Measurements from ENCODE around the gene BCL6.
"Not testable (repeated sequence)": the region's sequence is repeated elsewhere in the genome, so short reads cannot be mapped to it uniquely, and the experiment has no call there.

Gene BCL6

DNA sequence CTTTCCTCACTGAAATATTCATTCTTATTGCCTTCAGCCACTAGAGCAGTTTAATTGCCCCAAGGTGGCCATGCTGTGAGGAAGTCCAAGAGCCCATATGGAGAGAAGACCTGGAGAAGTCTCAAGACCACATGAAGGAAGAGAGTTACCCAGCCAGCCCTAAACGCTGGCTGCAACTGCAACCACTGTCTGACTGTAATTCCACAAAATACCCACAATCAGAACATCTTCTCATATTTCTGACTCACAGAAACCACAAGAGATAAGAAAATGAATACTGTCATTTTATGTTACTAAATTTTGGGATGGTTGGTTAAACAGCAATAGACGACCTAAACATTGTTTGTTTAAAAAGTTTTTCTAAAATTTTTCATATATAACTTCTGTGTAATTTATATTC is 60.4 kb downstream of the BCL6 start:
- CTCF ChIA-PET = no interaction called here
- TF ChIP-seq FOXK2 (IDR thresholded peaks at IDR 0.05) (no peak), NFRKB (IDR thresholded peaks at IDR 0.05) (no peak), SP1 (IDR thresholded peaks at IDR 0.05) (no peak), CTBP1 (IDR thresholded peaks at IDR 0.05; ENCODE audit: borderline replicate concordance) (no peak), ZNF384 (IDR thresholded peaks at IDR 0.05) (no peak), ELF4 (IDR thresholded peaks at IDR 0.05) (no peak), L3MBTL2 (conservative IDR thresholded peaks at IDR 0.05) (no peak), LEF1 (IDR thresholded peaks at IDR 0.05; ENCODE audit: borderline replicate concordance) (no peak), SUZ12 (IDR thresholded peaks at IDR 0.05) (no peak), FOXM1 (IDR thresholded peaks at IDR 0.05; ENCODE audit: borderline replicate concordance) (no peak), HDGF (IDR thresholded peaks at IDR 0.05; ENCODE audit: borderline replicate concordance) (no peak), FOXA1 (IDR thresholded peaks at IDR 0.05) (no peak), ARNT (IDR thresholded peaks at IDR 0.05) (no peak), BHLHE40 (IDR thresholded peaks at IDR 0.05; ENCODE audit: borderline replicate concordance) (no peak)
- no peak for DNase-seq (ENCODE audit: extremely low spot score)
- POLR2A ChIA-PET = no interaction called here

DNA sequence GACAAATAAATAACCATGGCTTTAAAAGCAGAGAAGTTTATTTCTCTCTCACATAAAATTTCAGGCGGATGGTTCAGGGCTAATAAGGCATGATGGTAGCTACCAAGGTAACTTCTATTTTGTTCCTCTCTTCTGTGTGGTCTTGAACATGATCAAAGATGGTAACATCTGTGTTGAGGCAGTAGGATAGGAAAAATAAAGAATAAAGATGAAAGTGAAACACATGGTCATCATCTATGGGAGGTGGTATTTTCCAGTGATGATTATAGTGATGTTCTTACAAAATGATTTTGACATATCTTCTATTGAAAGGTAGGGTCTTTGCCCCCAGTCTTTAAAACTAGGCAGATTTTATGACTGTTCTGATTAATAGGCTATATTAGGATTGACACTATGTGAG is 60.8 kb downstream of the BCL6 start:
- POLR2A ChIA-PET = no interaction called here
- CTCF ChIA-PET = no interaction called here
- no peak for DNase-seq (ENCODE audit: extremely low spot score)
- TF ChIP-seq SUZ12 (IDR thresholded peaks at IDR 0.05) (no peak), ARNT (IDR thresholded peaks at IDR 0.05) (no peak), TARDBP (IDR thresholded peaks at IDR 0.05) (no peak), LEF1 (IDR thresholded peaks at IDR 0.05; ENCODE audit: borderline replicate concordance) (no peak)

DNA sequence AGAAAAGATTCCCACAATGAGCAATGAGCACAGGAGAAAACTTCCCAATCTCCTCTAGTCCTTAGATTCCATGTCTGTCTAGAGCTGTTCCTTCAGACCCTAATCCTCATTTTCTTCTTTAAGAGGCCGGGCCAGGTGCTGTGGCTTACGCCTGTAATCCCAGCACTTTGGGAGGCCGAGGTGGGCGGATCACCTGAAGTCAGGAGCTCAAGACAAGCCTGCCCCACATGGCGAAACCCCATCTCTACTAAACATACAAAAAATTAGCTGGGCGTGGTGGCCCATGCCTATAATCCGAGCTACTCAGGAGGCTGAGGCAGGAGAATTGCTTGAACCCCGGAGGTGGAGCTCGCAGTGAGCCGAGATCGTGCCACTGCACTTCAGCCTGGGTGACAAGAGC is 63.5 kb downstream of the BCL6 start:
- POLR2A ChIA-PET; DNase-seq (ENCODE audit: extremely low spot score): not testable (repeated sequence)
- CTCF ChIA-PET = interaction anchor here (0.7 to 1.1 kb wide), 2 partner anchors 338 to 362 kb away, joined by 3 to 14 read pairs; no protein-coding TSS in a partner anchor

DNA sequence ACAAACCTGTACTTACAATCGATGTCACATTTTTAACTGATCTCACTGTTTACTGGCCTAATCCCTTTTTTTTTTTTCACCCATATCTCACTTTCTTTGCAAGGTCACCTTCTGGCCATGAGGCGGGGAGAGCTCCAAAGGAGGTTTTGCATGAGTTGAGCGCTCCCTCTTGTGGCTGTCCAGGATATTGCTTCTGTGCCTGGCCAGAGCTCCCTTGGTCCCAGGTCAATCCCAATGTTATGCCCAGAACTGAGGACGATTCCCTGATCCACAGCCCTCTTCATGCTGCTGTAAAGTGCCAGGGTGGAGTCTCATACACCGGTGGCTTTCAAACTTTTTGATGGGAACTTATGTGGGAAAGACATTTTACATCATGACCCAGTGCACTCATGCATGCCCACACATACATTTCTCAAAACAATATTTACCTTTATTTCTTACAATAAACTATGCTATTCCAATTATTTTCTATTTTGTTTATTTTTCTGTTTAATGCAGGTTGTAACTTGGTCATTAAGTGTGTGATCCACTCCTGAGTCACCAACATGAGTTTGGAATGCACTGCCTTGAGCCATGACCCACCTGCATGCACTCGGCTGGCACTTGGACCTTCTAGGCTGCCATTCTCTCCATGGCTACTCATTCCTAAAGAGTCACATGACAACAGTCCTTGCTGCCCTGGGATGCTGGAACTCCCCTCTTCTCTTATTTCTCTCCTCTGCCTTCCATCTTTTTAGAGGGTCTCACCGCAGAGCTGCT is 65.5 kb downstream of the BCL6 start:
- peak; percentile 68 for DNase-seq (ENCODE audit: extremely low spot score)
- CTCF ChIA-PET = interaction anchor here (0.6 to 4.9 kb wide), 17 partner anchors 9 to 661 kb away, joined by 3 to 119 read pairs (median 5); no protein-coding TSS in a partner anchor
- no peak for TF ChIP-seq LEF1 (IDR thresholded peaks at IDR 0.05; ENCODE audit: borderline replicate concordance)
- TF ChIP-seq TARDBP (IDR thresholded peaks at IDR 0.05) = no peak
- TF ChIP-seq ZNF384 (IDR thresholded peaks at IDR 0.05) = peak; percentile 85
- POLR2A ChIA-PET = interaction anchor here (1.2 kb wide), 1 partner anchor 361 kb away, joined by 5 read pairs; no protein-coding TSS in a partner anchor

DNA sequence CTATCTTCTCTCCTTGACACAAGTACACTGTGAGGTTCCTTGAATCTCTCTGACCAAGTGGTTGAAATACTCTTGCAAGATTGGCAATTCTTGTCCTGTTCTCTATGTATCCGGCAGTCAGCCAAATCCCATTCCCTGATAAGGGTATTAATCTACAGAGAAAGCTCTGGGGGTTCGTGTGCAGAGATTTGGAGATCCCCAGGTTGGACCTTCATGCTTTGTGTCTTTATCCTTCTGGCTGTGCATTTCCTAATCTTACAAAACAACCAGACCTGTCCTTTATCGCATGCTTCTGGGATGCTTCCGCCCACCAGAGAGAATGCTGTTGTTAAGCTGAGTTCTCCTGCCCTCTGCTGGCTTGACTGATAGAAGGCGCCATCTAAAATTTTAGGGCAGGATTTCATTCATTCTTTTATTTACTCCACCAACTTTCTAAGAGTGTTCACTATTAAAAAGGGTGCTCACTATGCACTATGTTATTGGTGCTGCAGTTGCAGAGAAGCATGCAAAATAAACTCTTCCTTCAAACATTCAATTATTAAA is 66.5 kb downstream of the BCL6 start:
- POLR2A ChIA-PET = interaction anchor here (1.2 kb wide), 1 partner anchor 360 kb away, joined by 5 read pairs; no protein-coding TSS in a partner anchor
- DNase-seq (ENCODE audit: extremely low spot score) = peak; percentile 32
- CTCF ChIA-PET = interaction anchor here (0.6 to 4.9 kb wide), 12 partner anchors 11 to 660 kb away, joined by 3 to 119 read pairs (median 5); no protein-coding TSS in a partner anchor
- TF ChIP-seq TARDBP (IDR thresholded peaks at IDR 0.05) (no peak), FOXA1 (IDR thresholded peaks at IDR 0.05) (no peak), SUZ12 (IDR thresholded peaks at IDR 0.05) (no peak)

DNA sequence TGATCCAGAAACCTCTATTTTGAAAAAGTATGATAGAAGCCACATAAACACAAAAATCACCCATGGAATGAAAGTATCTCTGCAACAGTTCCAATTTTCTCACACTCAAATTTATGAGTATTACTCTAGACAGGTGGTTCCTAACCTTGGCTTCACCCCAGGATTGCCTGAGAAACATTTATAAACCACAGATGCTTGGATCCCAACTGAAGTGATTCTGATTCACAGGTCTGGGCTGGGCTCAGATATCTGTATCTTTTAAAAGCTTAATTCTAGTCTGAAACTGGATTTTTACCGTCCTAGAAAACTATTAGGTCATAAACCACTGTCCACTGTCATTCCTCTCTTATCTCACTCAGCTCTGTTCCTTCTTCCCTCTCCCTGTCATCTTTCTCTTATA is 67.7 kb downstream of the BCL6 start:
- TF ChIP-seq, protein P1, sequence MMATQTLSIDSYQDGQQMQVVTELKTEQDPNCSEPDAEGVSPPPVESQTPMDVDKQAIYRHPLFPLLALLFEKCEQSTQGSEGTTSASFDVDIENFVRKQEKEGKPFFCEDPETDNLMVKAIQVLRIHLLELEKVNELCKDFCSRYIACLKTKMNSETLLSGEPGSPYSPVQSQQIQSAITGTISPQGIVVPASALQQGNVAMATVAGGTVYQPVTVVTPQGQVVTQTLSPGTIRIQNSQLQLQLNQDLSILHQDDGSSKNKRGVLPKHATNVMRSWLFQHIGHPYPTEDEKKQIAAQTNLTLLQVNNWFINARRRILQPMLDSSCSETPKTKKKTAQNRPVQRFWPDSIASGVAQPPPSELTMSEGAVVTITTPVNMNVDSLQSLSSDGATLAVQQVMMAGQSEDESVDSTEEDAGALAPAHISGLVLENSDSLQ (IDR thresholded peaks at IDR 0.05) = no peak
- no peak for TF ChIP-seq HDGF (IDR thresholded peaks at IDR 0.05; ENCODE audit: borderline replicate concordance)
- POLR2A ChIA-PET = no interaction called here
- CTCF ChIA-PET = interaction anchor here (0.7 to 4.9 kb wide), 2 partner anchors 166 to 359 kb away, joined by 6 to 119 read pairs; no protein-coding TSS in a partner anchor
- DNase-seq (ENCODE audit: extremely low spot score) = no peak

DNA sequence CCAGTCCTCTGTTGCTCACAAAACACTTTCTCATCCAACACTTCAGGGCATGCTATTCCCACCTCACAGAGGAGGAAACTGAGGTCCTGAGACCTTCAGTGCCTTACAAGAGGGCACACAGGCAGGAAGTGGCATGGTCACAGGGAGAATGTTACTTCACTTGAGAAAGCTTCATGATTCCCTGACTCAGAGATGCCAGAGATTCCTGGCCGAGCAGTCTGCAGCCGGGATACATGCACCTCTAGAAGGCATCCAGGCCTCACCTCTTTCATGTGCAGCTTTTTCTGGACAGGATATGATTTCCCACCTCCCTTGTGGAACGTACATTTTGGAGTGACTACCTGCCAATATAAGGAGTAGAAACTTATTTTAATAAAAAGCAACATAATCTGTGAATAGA is 72.3 kb downstream of the BCL6 start:
- POLR2A ChIA-PET = no interaction called here
- TF ChIP-seq HDGF (IDR thresholded peaks at IDR 0.05; ENCODE audit: borderline replicate concordance) (no peak), ZNF384 (IDR thresholded peaks at IDR 0.05) (no peak), FOXK2 (IDR thresholded peaks at IDR 0.05) (no peak), BHLHE40 (IDR thresholded peaks at IDR 0.05; ENCODE audit: borderline replicate concordance) (no peak), NFRKB (IDR thresholded peaks at IDR 0.05) (no peak), FOXM1 (IDR thresholded peaks at IDR 0.05; ENCODE audit: borderline replicate concordance) (no peak), ELF4 (IDR thresholded peaks at IDR 0.05) (no peak), CTBP1 (IDR thresholded peaks at IDR 0.05; ENCODE audit: borderline replicate concordance) (no peak), ARNT (IDR thresholded peaks at IDR 0.05) (no peak)
- TF ChIP-seq, protein P1 (IDR thresholded peaks at IDR 0.05) = no peak
- DNase-seq (ENCODE audit: extremely low spot score) = no peak
- CTCF ChIA-PET = no interaction called here
